ENCODE data around the gene APOBEC3A.

APOBEC3A gene

GRCh38 chr22:38923463-38924346, 33.7 kb upstream of the APOBEC3A start:
- TF ChIP-seq CTCF (IDR thresholded peaks at IDR 0.05; ENCODE audit: low read depth, low read length): peak; percentile 32
- peak overlapping the region in 1 of 2 donors; percentile 5 for H3K4me3 ChIP-seq (replicated peaks in 1 of 2; ENCODE audit: low read depth in 2 of 2, low read length in 2 of 2)
- peak; percentile 47 to 84 for DNase-seq (ENCODE audit: low read depth in 2 of 2)

GRCh38 chr22:38924347-38924952, 33.0 kb upstream of the APOBEC3A start:
- peak; percentile 82 to 94 for DNase-seq (ENCODE audit: low read depth in 2 of 2)
- no peak for TF ChIP-seq CTCF (IDR thresholded peaks at IDR 0.05; ENCODE audit: low read depth, low read length)
- no peak overlapping the region for H3K4me3 ChIP-seq (replicated peaks in 1 of 2; ENCODE audit: low read depth in 2 of 2, low read length in 2 of 2)

- no peak for TF ChIP-seq CTCF (IDR thresholded peaks at IDR 0.05; ENCODE audit: low read depth, low read length)
- H3K4me3 ChIP-seq (replicated peaks in 1 of 2; ENCODE audit: low read depth in 2 of 2, low read length in 2 of 2): no peak overlapping the region
- peak in 1 of 2 donors; percentile 37 for DNase-seq (ENCODE audit: low read depth in 2 of 2)
Observed at GRCh38 chr22:38925571-38926041, 31.8 kb upstream of the APOBEC3A start.

GRCh38 chr22:38927033-38927781, 30.2 kb upstream of the APOBEC3A start:
- TF ChIP-seq CTCF (IDR thresholded peaks at IDR 0.05; ENCODE audit: low read depth, low read length): peak; percentile 57
- no peak overlapping the region for H3K4me3 ChIP-seq (replicated peaks in 1 of 2; ENCODE audit: low read depth in 2 of 2, low read length in 2 of 2)
- peak; percentile 23 to 57 for DNase-seq (ENCODE audit: low read depth in 2 of 2)

GRCh38 chr22:38930512-38930911, 26.9 kb upstream of the APOBEC3A start:
- H3K4me3 ChIP-seq (replicated peaks in 1 of 2; ENCODE audit: low read depth in 2 of 2, low read length in 2 of 2): no peak overlapping the region
- DNase-seq (ENCODE audit: low read depth in 2 of 2): no peak
- TF ChIP-seq CTCF (IDR thresholded peaks at IDR 0.05; ENCODE audit: low read depth, low read length): no peak

GRCh38 chr22:38935023-38935422, 22.4 kb upstream of the APOBEC3A start:
- DNase-seq (ENCODE audit: low read depth in 2 of 2): no peak
- no peak for TF ChIP-seq CTCF (IDR thresholded peaks at IDR 0.05; ENCODE audit: low read depth, low read length)
- no peak overlapping the region for H3K4me3 ChIP-seq (replicated peaks in 1 of 2; ENCODE audit: low read depth in 2 of 2, low read length in 2 of 2)
